Measurements from ENCODE around the gene NFATC2. TPM values are rescaled to one million over a fixed set of nuclear protein-coding genes. Genes with fewer than 3 reads are reported as not detected.

NFATC2 gene
- total RNA-seq, 1 experiment from 2014 or later, result 0.61 TPM

GRCh38 chr20:51581571-51581970, 39.1 kb upstream of the NFATC2 start:
- Histone ChIP-seq H3K14ac (ENCODE audit: insufficient read depth, low read length) (no peak overlapping the region), H3K4me2 (ENCODE audit: insufficient read depth, insufficient read length, low read length) (no peak overlapping the region), H3K23me2 (ENCODE audit: insufficient read length, low read depth, low read length, poor library complexity, severe bottlenecking) (no peaks in the 10 kb centered on the region), H2BK20ac (ENCODE audit: low read depth, low read length, poor library complexity, severe bottlenecking) (no peak overlapping the region), H4K5ac (ENCODE audit: insufficient read length, low read depth, low read length) (no peak overlapping the region), H3K9ac (ENCODE audit: extremely low read depth, insufficient read length, low read length) (no peak overlapping the region), H3K4ac (ENCODE audit: low read depth, low read length) (no peak overlapping the region), H2AK5ac (ENCODE audit: insufficient read length, low read length) (no peak overlapping the region), H3K27me3 (ENCODE audit: insufficient read depth, low read length) (no peaks in the 10 kb centered on the region), H3K79me2 (ENCODE audit: insufficient read depth, low read length) (no peaks in the 10 kb centered on the region), H4K91ac (ENCODE audit: insufficient read length, low read depth, low read length) (no peak overlapping the region), H3K27ac (ENCODE audit: insufficient read length, low read depth, low read length) (no peak overlapping the region), H3T11ph (ENCODE audit: low read length) (no peak overlapping the region), H2BK120ac (ENCODE audit: low read depth, low read length, poor library complexity, severe bottlenecking) (no peak overlapping the region), H4K8ac (replicated peaks; ENCODE audit: insufficient read length, low read depth, low read length) (no peak overlapping the region), H2AFZ (ENCODE audit: low read length) (no peak overlapping the region), H3K56ac (ENCODE audit: insufficient read length, low read depth, low read length) (no peak overlapping the region), H3K4me1 (ENCODE audit: insufficient read depth, low read length) (no peaks in the 10 kb centered on the region), H3K9me3 (ENCODE audit: control insufficient read depth, low read depth, low read length) (no peaks in the 10 kb centered on the region), H2BK12ac (ENCODE audit: insufficient read length, low read depth, low read length) (no peak overlapping the region), H3K79me1 (ENCODE audit: insufficient read depth, low read depth, low read length, poor library complexity, severe bottlenecking) (no peaks in the 10 kb centered on the region), H4K20me1 (ENCODE audit: control insufficient read depth, insufficient read depth, insufficient read length) (no peaks in the 10 kb centered on the region), H2BK5ac (ENCODE audit: insufficient read length, low read length) (no peak overlapping the region), H3K23ac (ENCODE audit: insufficient read length, low read depth, low read length) (no peak overlapping the region), H2BK15ac (ENCODE audit: low read depth, low read length) (no peak overlapping the region), H3K18ac (ENCODE audit: insufficient read length, low read depth, low read length) (no peak overlapping the region)
- Mint-ChIP-seq H3K9me3 (no peaks in the 10 kb centered on the region; a peak in 1 of 5 replicates), H3K4me1 (peaks cover 0 to under 1% of the 10 kb centered on the region in 2 experiments; a peak in 2 of 4 replicates), H3K27me3 (ENCODE audit: low read depth) (peaks cover 22% of the 10 kb centered on the region), H3K36me3 (ENCODE audit: insufficient read depth in 1 of 3, low read depth in 3 of 3) (no peaks in the 10 kb centered on the region), H3K27ac (no peak overlapping the region), H3K4me3 (no peak overlapping the region)
- no peak for TF ChIP-seq CTCF (conservative IDR thresholded peaks at IDR 0.05)
- DNase-seq, result no peak
